ENCODE measurements around the gene B4GALT1.

DNA sequence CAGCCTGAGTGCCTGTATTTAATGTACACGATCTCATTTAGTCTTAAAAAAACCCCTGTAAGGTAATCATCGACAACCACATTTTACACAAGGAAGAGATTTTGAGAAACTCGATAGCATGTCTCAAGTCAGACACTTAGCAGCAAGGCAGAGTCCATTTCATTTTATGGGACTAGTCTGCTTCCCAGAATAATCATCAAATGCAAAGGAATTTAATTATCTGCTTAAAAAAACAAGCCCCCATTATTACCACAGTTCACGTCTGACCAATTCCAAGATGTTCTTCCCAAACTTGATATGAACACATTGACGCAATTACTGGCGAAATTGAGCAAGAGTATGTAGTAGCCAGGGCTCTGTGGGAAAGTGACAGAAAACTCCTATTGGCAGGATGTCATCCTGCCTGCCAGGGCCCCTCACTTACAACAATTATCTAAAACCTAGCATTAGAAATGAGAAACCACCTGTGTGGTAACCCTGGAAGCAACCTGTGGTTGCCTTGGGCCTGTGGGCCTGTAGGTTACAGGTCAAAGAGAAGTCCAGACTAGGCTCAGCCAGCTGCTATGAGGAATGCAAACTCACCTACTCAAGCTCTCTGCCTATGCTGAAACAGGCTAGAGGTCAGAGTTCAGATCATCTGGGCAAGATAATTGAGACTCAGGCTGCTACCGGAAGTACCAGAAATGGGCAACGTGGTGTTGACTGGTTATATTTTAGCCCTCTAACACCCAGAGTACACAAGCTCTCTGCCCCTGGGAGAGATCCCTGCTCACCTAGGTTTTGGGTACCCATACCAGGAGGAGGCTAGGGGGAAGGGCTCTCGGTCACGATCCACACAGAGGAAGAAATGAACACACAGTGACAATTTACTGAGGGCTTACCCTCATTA, 1.6 kb downstream of the B4GALT1 start:
- TF ChIP-seq EZH2 (IDR thresholded peaks at IDR 0.05) (no peak), EZH2phosphoT487 (IDR thresholded peaks at IDR 0.05) (no peak)

All from neural progenitor cell (in vitro differentiated cells).